DMS114 treated with DMSO at 0.1 percent for 48 hours (cell line): ENCODE measurements around the gene KPNA3.
"Not testable (repeated sequence)": the region's sequence is repeated elsewhere in the genome, so short reads cannot be mapped to it uniquely, and the experiment has no call there.

Experiments
- DNase-seq: peaks from one replicate; lab custom pipeline; 2025; ENCODE audit not compliant: unreplicated experiment; lab: John Stamatoyannopoulos, UW

The KPNA3 gene

GRCh38 chr13:49759503-49759902, 33.0 kb downstream of the KPNA3 start:
- DNase-seq = no peak

- DNase-seq = no peak
Observed at GRCh38 chr13:49756263-49756662, 36.2 kb downstream of the KPNA3 start.

GRCh38 chr13:49754146-49754545, 38.3 kb downstream of the KPNA3 start:
- DNase-seq = no peak

- no peak for DNase-seq
Observed at GRCh38 chr13:49749848-49750247, 42.6 kb downstream of the KPNA3 start.

GRCh38 chr13:49746111-49746510, 46.4 kb downstream of the KPNA3 start:
- no peak for DNase-seq

GRCh38 chr13:49740870-49741269, 51.6 kb downstream of the KPNA3 start:
- DNase-seq = no peak

- DNase-seq = no peak
Observed at GRCh38 chr13:49739498-49740187, 52.8 kb downstream of the KPNA3 start.

- no peak for DNase-seq
Observed at GRCh38 chr13:49733181-49733951, 59.1 kb downstream of the KPNA3 start.

- DNase-seq = no peak
Observed at GRCh38 chr13:49731766-49732165, 60.7 kb downstream of the KPNA3 start.

GRCh38 chr13:49716615-49717014, 75.9 kb downstream of the KPNA3 start:
- DNase-seq = no peak

- no peak for DNase-seq
Observed at GRCh38 chr13:49714757-49715156, 77.7 kb downstream of the KPNA3 start.

- DNase-seq = no peak
Observed at GRCh38 chr13:49711218-49711863, 81.1 kb downstream of the KPNA3 start.

- DNase-seq = not testable (repeated sequence)
Observed at GRCh38 chr13:49704264-49704663, 88.2 kb downstream of the KPNA3 start.

GRCh38 chr13:49701491-49701890, 91.0 kb downstream of the KPNA3 start:
- DNase-seq = no peak

GRCh38 chr13:49697468-49697867, 95.0 kb downstream of the KPNA3 start:
- no peak for DNase-seq

GRCh38 chr13:49694446-49694845, 98.0 kb downstream of the KPNA3 start:
- DNase-seq = no peak

- DNase-seq = no peak
Observed at GRCh38 chr13:49693877-49694276, 98.6 kb downstream of the KPNA3 start.

- DNase-seq = no peak
Observed at GRCh38 chr13:49693191-49693733, 99.2 kb downstream of the KPNA3 start.

- DNase-seq = peak; percentile 66
Observed at GRCh38 chr13:49690995-49691784, 101.3 kb downstream of the KPNA3 start, which contains the start of gene EBPL. TSS of gene EBPL (minus strand) at chr13:49691486. CDS start at chr13:49691424, 62 bp downstream.

GRCh38 chr13:49690133-49690994, 102.1 kb downstream of the KPNA3 start:
- DNase-seq = peak; percentile 16
